Esophagus (tissue), 2 donors: ENCODE data around the gene LAMA3. TPM values are rescaled to one million over a fixed set of nuclear protein-coding genes. Genes with fewer than 3 reads are reported as not detected.
A peak's percentile ranks its signal among the peaks of the same experiment; 100 is the strongest.

Experiments
- H3K27ac ChIP-seq, 2 donors: one replicate each; pipeline ENCODE4 v1.5.1; 2013; ENCODE audit warnings: low read depth in 2 of 2, mild to moderate bottlenecking in 2 of 2, inconsistent platforms in 1 of 2, low read length in 1 of 2, moderate library complexity in 1 of 2
- H3K27me3 ChIP-seq, 2 donors: one replicate each; pipeline ENCODE4 v1.6.1; 2013; ENCODE audit warnings: low read length in 2 of 2, control low read depth in 1 of 2, mild to moderate bottlenecking in 1 of 2; ENCODE audit not compliant: insufficient read depth in 2 of 2, control insufficient read depth in 1 of 2
- H3K36me3 ChIP-seq, 2 donors: one replicate each; pipeline ENCODE4 v1.6.1; 2013; ENCODE audit warnings: low read length in 1 of 2; ENCODE audit not compliant: control insufficient read depth in 2 of 2, insufficient read depth in 2 of 2
- H3K4me1 ChIP-seq, 2 donors: one replicate each; pipeline ENCODE4 v1.6.1; 2013; ENCODE audit warnings: low read length in 1 of 2; ENCODE audit not compliant: control insufficient read depth in 2 of 2, insufficient read depth in 2 of 2
- H3K4me3 ChIP-seq, 2 donors: one replicate each; pipeline ENCODE4 v1.5.1; 2013; ENCODE audit warnings: low read length in 2 of 2, mild to moderate bottlenecking in 2 of 2, low read depth in 1 of 2, moderate library complexity in 1 of 2
- H3K9me3 ChIP-seq, 2 donors: one replicate each; pipeline ENCODE4 v1.6.1; 2013; ENCODE audit warnings: mild to moderate bottlenecking in 2 of 2, low read depth in 1 of 2, low read length in 1 of 2, moderate library complexity in 1 of 2; ENCODE audit not compliant: control insufficient read depth in 2 of 2, insufficient read depth in 1 of 2
- WGBS, 2 donors: extraction: QIAGEN DNeasy Blood & Tissue Kit; methylation state at CpG; one replicate each; pipeline ENCODE4 v1.1.7; 2013; 5-methylcytosine and 5-hydroxymethylcytosine counted together
- polyA plus RNA-seq, 2 donors: library from polyadenylated mRNA; stranded (reverse); fragments of 200-250 nt; gene quantifications; one replicate each; pipeline ENCODE4 v1.2.3, GENCODE V29; 2013
- donor health status: healthy with polysubstance abuse.
- donor health status: Bipolar disorder and iron deficiency.

Gene LAMA3
- polyA plus RNA-seq, 2 donors, result 8.0 to 11.5 TPM

DNA sequence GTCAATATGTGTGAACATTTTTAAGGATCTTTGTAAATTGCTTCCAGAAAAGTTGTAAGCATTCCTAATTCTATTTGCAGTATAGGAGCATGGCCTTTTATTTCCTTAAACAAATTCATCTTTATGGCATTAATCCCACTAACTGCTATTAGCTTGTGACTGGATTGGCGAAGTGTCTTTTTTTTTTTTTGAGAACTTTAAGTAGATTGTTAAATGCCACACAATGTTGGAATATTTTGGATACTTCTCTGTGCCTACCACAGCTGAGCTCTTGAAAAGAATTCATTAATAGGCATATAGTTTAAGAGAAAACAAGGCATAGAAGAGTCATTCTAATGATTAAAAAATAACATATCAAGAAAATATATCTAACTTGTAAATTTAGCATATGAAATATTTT, 129.7 kb downstream of the LAMA3 start:
- Histone ChIP-seq H3K4me1 (no peaks in the 10 kb centered on the region), H3K36me3 (peaks cover 0 to 3% of the 10 kb centered on the region in 2 donors), H3K4me3 (no peak overlapping the region), H3K9me3 (no peaks in the 10 kb centered on the region), H3K27me3 (no peaks in the 10 kb centered on the region), H3K27ac (no peak overlapping the region)
- WGBS, 2 donors, result 70 to 77% methylated on average over 1 of the region's 1 CpG

- Histone ChIP-seq H3K4me3 (no peak overlapping the region), H3K36me3 (no peaks in the 10 kb centered on the region), H3K27ac (no peak overlapping the region), H3K4me1 (peaks cover 0 to 4% of the 10 kb centered on the region in 2 donors), H3K27me3 (no peaks in the 10 kb centered on the region), H3K9me3 (no peaks in the 10 kb centered on the region)
- WGBS, 2 donors, result 77 to 78% methylated on average over 10 of the region's 10 CpGs
These were observed 133.5 kb downstream of the LAMA3 start for GRCh38 chr18:23822590-23823385.

GRCh38 chr18:23824240-23824639, 135.0 kb downstream of the LAMA3 start:
- Histone ChIP-seq H3K4me3 (no peak overlapping the region), H3K27ac (no peak overlapping the region), H3K36me3 (no peaks in the 10 kb centered on the region), H3K9me3 (no peaks in the 10 kb centered on the region), H3K27me3 (no peaks in the 10 kb centered on the region), H3K4me1 (peaks cover 0 to 4% of the 10 kb centered on the region in 2 donors)
- WGBS, 2 donors, result 84 to 94% methylated on average over 2 of the region's 2 CpGs

DNA sequence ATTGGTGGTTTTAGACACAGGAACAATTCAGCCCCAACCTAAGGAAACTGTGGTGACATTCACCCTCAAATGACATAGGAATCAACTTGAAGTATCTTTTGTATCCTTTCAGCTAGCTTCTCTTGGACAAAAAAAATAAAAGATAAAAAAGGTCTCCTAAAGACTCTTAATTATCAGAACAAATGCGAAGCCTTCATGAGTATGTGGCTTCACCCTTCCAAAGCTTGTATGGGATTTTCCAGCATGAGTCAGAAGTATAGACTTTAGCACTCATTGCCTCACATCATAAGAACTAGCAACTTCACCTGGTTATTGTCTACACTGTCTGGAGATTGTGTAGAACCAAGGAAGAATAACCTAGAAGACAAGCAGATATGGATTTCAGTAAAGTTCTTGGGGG, 135.4 kb downstream of the LAMA3 start:
- Histone ChIP-seq H3K27ac (no peak overlapping the region), H3K36me3 (no peaks in the 10 kb centered on the region), H3K4me1 (peaks cover 0 to 4% of the 10 kb centered on the region in 2 donors), H3K4me3 (no peak overlapping the region), H3K27me3 (no peaks in the 10 kb centered on the region), H3K9me3 (no peaks in the 10 kb centered on the region)
- WGBS, 2 donors, result 69 to 73% methylated on average over 1 of the region's 1 CpG

GRCh38 chr18:23825496-23825895, 136.2 kb downstream of the LAMA3 start:
- Histone ChIP-seq H3K4me3 (no peak overlapping the region), H3K27me3 (no peaks in the 10 kb centered on the region), H3K27ac (peak overlapping the region in 1 of 2 donors; percentile 3), H3K9me3 (no peaks in the 10 kb centered on the region), H3K36me3 (no peaks in the 10 kb centered on the region), H3K4me1 (peaks cover 0 to 4% of the 10 kb centered on the region in 2 donors)
- WGBS, 2 donors, result 87 to 89% methylated on average over 2 of the region's 2 CpGs

DNA sequence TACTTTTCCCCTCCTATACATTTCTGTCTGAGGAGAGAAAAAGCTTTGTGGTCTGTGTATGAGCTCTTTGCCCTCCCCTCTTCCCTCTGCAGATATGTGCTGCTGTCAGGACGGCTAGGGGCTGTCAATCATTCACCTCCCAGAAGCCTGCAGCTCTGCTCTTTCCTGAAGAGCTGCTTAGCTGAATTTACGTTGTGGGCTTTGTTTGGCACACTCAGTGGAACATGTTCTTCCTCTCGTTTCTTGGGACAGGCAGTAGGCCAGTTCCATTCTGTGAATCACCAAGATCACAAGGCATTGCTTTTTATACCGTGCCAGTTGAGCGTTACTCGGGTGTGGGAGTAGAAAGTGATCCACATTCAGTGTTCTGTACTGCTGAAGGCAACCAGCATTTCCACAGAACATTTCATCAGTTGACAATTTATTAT, 136.7 kb downstream of the LAMA3 start:
- 14 to 28% methylated on average over 6 of the region's 6 CpGs for WGBS, 2 donors
- H3K4me3 ChIP-seq, result no peak overlapping the region
- peak overlapping the region; percentile 3 to 40 for H3K27ac ChIP-seq
- H3K36me3 ChIP-seq, result no peaks in the 10 kb centered on the region
- H3K27me3 ChIP-seq, result no peaks in the 10 kb centered on the region
- H3K4me1 ChIP-seq, result peaks cover 0 to 4% of the 10 kb centered on the region in 2 donors
- H3K9me3 ChIP-seq, result no peaks in the 10 kb centered on the region

GRCh38 chr18:23826850-23827620, 137.8 kb downstream of the LAMA3 start:
- H3K4me1 ChIP-seq, result peaks cover 0 to 4% of the 10 kb centered on the region in 2 donors
- H3K27ac ChIP-seq, result peak overlapping the region in 1 of 2 donors; percentile 77
- H3K27me3 ChIP-seq, result no peaks in the 10 kb centered on the region
- no peaks in the 10 kb centered on the region for H3K9me3 ChIP-seq
- H3K36me3 ChIP-seq, result no peaks in the 10 kb centered on the region
- 59% methylated on average over 4 of the region's 4 CpGs for WGBS, 2 donors
- no peak overlapping the region for H3K4me3 ChIP-seq

DNA sequence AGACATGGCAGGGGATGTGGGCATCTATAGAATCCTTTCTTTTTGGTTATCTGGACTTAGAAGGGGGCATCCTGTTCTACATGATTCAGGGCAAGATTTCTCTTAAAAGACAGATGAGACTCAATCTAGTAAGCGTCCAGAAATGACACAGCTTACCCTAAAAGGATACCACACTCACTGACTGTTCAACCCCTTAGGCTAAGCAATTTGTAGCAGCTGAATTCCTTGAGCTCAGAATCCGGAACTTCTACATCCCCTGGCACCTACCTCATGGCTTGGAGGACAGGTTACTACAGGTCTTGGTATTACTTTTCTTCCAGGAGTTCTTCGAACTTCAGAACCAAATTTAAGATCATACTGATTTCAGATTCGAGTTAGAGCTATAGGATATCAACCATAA, 138.4 kb downstream of the LAMA3 start:
- no peaks in the 10 kb centered on the region for H3K36me3 ChIP-seq
- H3K4me1 ChIP-seq, result peaks cover 0 to 4% of the 10 kb centered on the region in 2 donors
- no peak overlapping the region for H3K27ac ChIP-seq
- WGBS, 2 donors, result 53 to 68% methylated on average over 4 of the region's 4 CpGs
- no peaks in the 10 kb centered on the region for H3K9me3 ChIP-seq
- no peaks in the 10 kb centered on the region for H3K27me3 ChIP-seq
- H3K4me3 ChIP-seq, result no peak overlapping the region

GRCh38 chr18:23828426-23828825, 139.2 kb downstream of the LAMA3 start:
- no peak overlapping the region for H3K27ac ChIP-seq
- H3K9me3 ChIP-seq, result no peaks in the 10 kb centered on the region
- H3K36me3 ChIP-seq, result no peaks in the 10 kb centered on the region
- H3K4me3 ChIP-seq, result no peak overlapping the region
- H3K27me3 ChIP-seq, result no peaks in the 10 kb centered on the region
- peaks cover 0 to 4% of the 10 kb centered on the region in 2 donors for H3K4me1 ChIP-seq
- WGBS, 2 donors, result 24 to 28% methylated on average over 3 of the region's 3 CpGs
